Measurements from ENCODE around the gene KNTC1. TPM values are rescaled to one million over a fixed set of nuclear protein-coding genes. Genes with fewer than 3 reads are reported as not detected.
A peak's percentile ranks its signal among the peaks of the same experiment; 100 is the strongest.

KNTC1 gene
- total RNA-seq, 1 donor from 2014 or later: 61.2 TPM

GRCh38 chr12:122515275-122515674 lies 11.8 kb upstream of the KNTC1 start:
- TF ChIP-seq CTCF (conservative IDR thresholded peaks at IDR 0.05; ENCODE audit: low read depth, low read length): no peak
- H3K4me3 ChIP-seq (ENCODE audit: low read depth, low read length): no peak overlapping the region
- DNase-seq (ENCODE audit: low read depth): no peak

- DNase-seq (ENCODE audit: low read depth): no peak
- H3K4me3 ChIP-seq (ENCODE audit: low read depth, low read length): no peak overlapping the region
- TF ChIP-seq CTCF (conservative IDR thresholded peaks at IDR 0.05; ENCODE audit: low read depth, low read length): no peak
These were observed 10.3 kb upstream of the KNTC1 start for GRCh38 chr12:122516544-122517361.

- H3K4me3 ChIP-seq (ENCODE audit: low read depth, low read length): no peak overlapping the region
- no peak for DNase-seq (ENCODE audit: low read depth)
- TF ChIP-seq CTCF (conservative IDR thresholded peaks at IDR 0.05; ENCODE audit: low read depth, low read length): no peak
These were observed 9.2 kb upstream of the KNTC1 start for GRCh38 chr12:122517877-122518276.

- DNase-seq (ENCODE audit: low read depth): no peak
- no peak overlapping the region for H3K4me3 ChIP-seq (ENCODE audit: low read depth, low read length)
- no peak for TF ChIP-seq CTCF (conservative IDR thresholded peaks at IDR 0.05; ENCODE audit: low read depth, low read length)
These were observed 8.1 kb upstream of the KNTC1 start for GRCh38 chr12:122518908-122519307.

GRCh38 chr12:122519418-122519817 lies 7.6 kb upstream of the KNTC1 start:
- TF ChIP-seq CTCF (conservative IDR thresholded peaks at IDR 0.05; ENCODE audit: low read depth, low read length): no peak
- H3K4me3 ChIP-seq (ENCODE audit: low read depth, low read length): no peak overlapping the region
- no peak for DNase-seq (ENCODE audit: low read depth)

GRCh38 chr12:122520676-122521075 lies 6.4 kb upstream of the KNTC1 start:
- no peak for TF ChIP-seq CTCF (conservative IDR thresholded peaks at IDR 0.05; ENCODE audit: low read depth, low read length)
- no peak overlapping the region for H3K4me3 ChIP-seq (ENCODE audit: low read depth, low read length)

GRCh38 chr12:122523280-122523679 lies 3.8 kb upstream of the KNTC1 start:
- no peak for DNase-seq (ENCODE audit: low read depth)
- H3K4me3 ChIP-seq (ENCODE audit: low read depth, low read length): peak overlapping the region; percentile 19
- no peak for TF ChIP-seq CTCF (conservative IDR thresholded peaks at IDR 0.05; ENCODE audit: low read depth, low read length)

More at GRCh38 chr12:122520676-122521075, 6.4 kb upstream of the KNTC1 start:
- no peak for DNase-seq (ENCODE audit: low read depth)
